ENCODE data around the gene PARD3B.

The PARD3B gene

GRCh38 chr2:205563646-205564045, 1018.4 kb downstream of the PARD3B start:
- DNase-seq (ENCODE audit: insufficient read length, low spot score) (peak; percentile 21), FAIRE-seq (no peak)
- TF ChIP-seq CTCF (IDR thresholded peaks at IDR 0.05; ENCODE audit: insufficient read depth, missing control alignments) = peak; percentile 36

- FAIRE-seq (no peak), DNase-seq (ENCODE audit: insufficient read length, low spot score) (no peak)
- TF ChIP-seq CTCF (IDR thresholded peaks at IDR 0.05; ENCODE audit: insufficient read depth, missing control alignments) = no peak
Observed at GRCh38 chr2:205564346-205565141, 1019.3 kb downstream of the PARD3B start.

- DNase-seq (ENCODE audit: insufficient read length, low spot score) (no peak), FAIRE-seq (no peak)
- no peak for TF ChIP-seq CTCF (IDR thresholded peaks at IDR 0.05; ENCODE audit: insufficient read depth, missing control alignments)
Observed at GRCh38 chr2:205565142-205565522, 1019.9 kb downstream of the PARD3B start.

GRCh38 chr2:205566606-205567168, 1021.4 kb downstream of the PARD3B start:
- FAIRE-seq = no peak

GRCh38 chr2:205568620-205569019, 1023.3 kb downstream of the PARD3B start:
- TF ChIP-seq CTCF (IDR thresholded peaks at IDR 0.05; ENCODE audit: insufficient read depth, missing control alignments) = no peak
- no peak for DNase-seq (ENCODE audit: insufficient read length, low spot score)
- no peak for FAIRE-seq

More at GRCh38 chr2:205566606-205567168, 1021.4 kb downstream of the PARD3B start:
- no peak for TF ChIP-seq CTCF (IDR thresholded peaks at IDR 0.05; ENCODE audit: insufficient read depth, missing control alignments)
- DNase-seq (ENCODE audit: insufficient read length, low spot score) = no peak

GRCh38 chr2:205570648-205571047, 1025.4 kb downstream of the PARD3B start:
- TF ChIP-seq CTCF (IDR thresholded peaks at IDR 0.05; ENCODE audit: insufficient read depth, missing control alignments) = no peak
- DNase-seq (ENCODE audit: insufficient read length, low spot score) (no peak), FAIRE-seq (no peak)

GRCh38 chr2:205571360-205571959, 1026.2 kb downstream of the PARD3B start:
- no peak for TF ChIP-seq CTCF (IDR thresholded peaks at IDR 0.05; ENCODE audit: insufficient read depth, missing control alignments)
- FAIRE-seq = no peak
- no peak for DNase-seq (ENCODE audit: insufficient read length, low spot score)

Data from D721Med (cell line).